GM23338 (cell line): Measurements from ENCODE around the gene NTM. TPM values are rescaled to one million over a fixed set of nuclear protein-coding genes. Genes with fewer than 3 reads are reported as not detected.

ENCODE experiments used
- ATAC-seq: fragments of 200-7000 bp; cut with Tn5 transposase; 3 replicates; pipeline ENCODE4 v1.9.1; 2020
- DNase-seq: peaks from one replicate; pipeline ENCODE4 v3.0.0-alpha.2; 2015; ENCODE audit warnings: low spot score
- H2AFZ ChIP-seq: fragments of 200-600 bp; sonication (generic); 2 replicates; pipeline ENCODE4 v1.8.0; 2016; ENCODE audit warnings: antibody characterized with exemption, mild to moderate bottlenecking, moderate library complexity
- H3F3A ChIP-seq: fragments of 200-600 bp; sonication (generic); replicated peaks from 2 replicates; pipeline ENCODE4 v1.8.0; 2017; ENCODE audit warnings: antibody characterized with exemption, mixed run types, low read depth
- H3K27ac ChIP-seq: fragments of 200-600 bp; sonication (generic); 2 replicates; pipeline ENCODE4 v1.6.1; 2016; ENCODE audit warnings: low read depth
- H3K27me3 ChIP-seq: fragments of 200-600 bp; sonication (generic); 2 replicates; pipeline ENCODE4 v1.8.0; 2016; ENCODE audit warnings: mild to moderate bottlenecking, mixed run types, moderate library complexity; ENCODE audit not compliant: insufficient read depth
- H3K36me3 ChIP-seq: fragments of 200-600 bp; sonication (generic); 2 replicates; pipeline ENCODE4 v1.8.0; 2016; ENCODE audit warnings: mild to moderate bottlenecking; ENCODE audit not compliant: insufficient read depth
- H3K4me1 ChIP-seq: fragments of 200-600 bp; sonication (generic); 2 replicates; pipeline ENCODE4 v1.8.0; 2016; ENCODE audit warnings: mild to moderate bottlenecking, moderate library complexity; ENCODE audit not compliant: insufficient read depth
- H3K4me2 ChIP-seq: fragments of 200-600 bp; sonication (generic); 2 replicates; pipeline ENCODE4 v1.7.1; 2017; ENCODE audit warnings: mixed run types
- H3K4me3 ChIP-seq: fragments of 200-600 bp; sonication (generic); 2 replicates; pipeline ENCODE4 v1.6.1; 2016; ENCODE audit warnings: mixed run types
- H3K79me2 ChIP-seq: fragments of 200-600 bp; sonication (generic); replicated peaks from 2 replicates; pipeline ENCODE4 v1.8.0; 2017; ENCODE audit warnings: mild to moderate bottlenecking; ENCODE audit not compliant: insufficient read depth
- H3K9me2 ChIP-seq: fragments of 200-600 bp; sonication (generic); 2 replicates; pipeline ENCODE4 v1.8.0; 2017; ENCODE audit not compliant: insufficient read depth
- H4K20me1 ChIP-seq: fragments of 200-600 bp; sonication (generic); replicated peaks from 2 replicates; pipeline ENCODE4 v1.8.0; 2017; ENCODE audit warnings: mild to moderate bottlenecking; ENCODE audit not compliant: insufficient read depth
- H3K27ac Mint-ChIP-seq: 2 replicates; pipeline ENCODE4 v1.8.0; 2020; ENCODE audit warnings: inconsistent platforms, mild to moderate bottlenecking, moderate library complexity, mixed read lengths
- H3K27me3 Mint-ChIP-seq: 3 replicates; pipeline ENCODE4 v1.8.0; 2022; ENCODE audit warnings: low read depth, mild to moderate bottlenecking, moderate library complexity, mixed read lengths, inconsistent platforms; ENCODE audit not compliant: insufficient read depth, poor library complexity
- H3K36me3 Mint-ChIP-seq: 3 replicates; pipeline ENCODE4 v1.8.0; 2021; ENCODE audit warnings: low read depth, mild to moderate bottlenecking, inconsistent platforms, moderate library complexity, mixed read lengths
- H3K4me1 Mint-ChIP-seq: 3 replicates; pipeline ENCODE4 v1.8.0; 2020; ENCODE audit warnings: mild to moderate bottlenecking, inconsistent platforms, mixed read lengths
- H3K4me3 Mint-ChIP-seq: 3 replicates; pipeline ENCODE4 v1.8.0; 2021; ENCODE audit warnings: moderate library complexity, mild to moderate bottlenecking, inconsistent platforms, mixed read lengths
- H3K9me3 Mint-ChIP-seq: 3 replicates; pipeline ENCODE4 v1.8.0; 2020; ENCODE audit warnings: moderate library complexity, mild to moderate bottlenecking, inconsistent platforms, mixed read lengths
- CREB1 ChIP-seq: fragments of 250-450 bp; sonication (Bioruptor Pico); IDR thresholded peaks from 2 replicates; pipeline ENCODE4 v1.5.0; 2020; ENCODE audit warnings: low read depth, mild to moderate bottlenecking, moderate library complexity
- EZH2 ChIP-seq: fragments of 200-600 bp; sonication (generic); IDR thresholded peaks from one replicate; pipeline ENCODE4 v1.8.0; 2017; ENCODE audit warnings: antibody characterized with exemption, mild to moderate bottlenecking, low read depth; ENCODE audit not compliant: unreplicated experiment
- EZH2phosphoT487 ChIP-seq: fragments of 200-600 bp; sonication (generic); IDR thresholded peaks from one replicate; pipeline ENCODE4 v1.8.1; 2018; ENCODE audit warnings: antibody characterized with exemption; ENCODE audit not compliant: unreplicated experiment
- JUNB ChIP-seq: IDR thresholded peaks from one replicate; pipeline ENCODE4 v1.6.1; 2016; ENCODE audit warnings: antibody characterized with exemption; ENCODE audit not compliant: unreplicated experiment
- NANOG ChIP-seq: IDR thresholded peaks from 2 replicates; pipeline ENCODE4 v1.6.1; 2016; ENCODE audit warnings: antibody characterized with exemption, borderline replicate concordance
- POLR2AphosphoS5 ChIP-seq: IDR thresholded peaks from 2 replicates; pipeline ENCODE4 v1.6.1; 2016; ENCODE audit warnings: antibody characterized with exemption, low read depth
- STAT1 ChIP-seq: IDR thresholded peaks from one replicate; pipeline ENCODE4 v1.6.1; 2016; ENCODE audit warnings: antibody characterized with exemption; ENCODE audit not compliant: unreplicated experiment
- ZNF114 ChIP-seq: fragments of 250-450 bp; sonication (Bioruptor Pico); IDR thresholded peaks from 2 replicates; pipeline ENCODE4 v1.5.0; 2020; ENCODE audit warnings: mild to moderate bottlenecking, moderate library complexity
- ZNF331 ChIP-seq: fragments of 250-450 bp; sonication (Bioruptor Pico); IDR thresholded peaks from 2 replicates; pipeline ENCODE4 v1.5.0; 2020; ENCODE audit warnings: low read depth, mild to moderate bottlenecking, moderate library complexity
- polyA plus RNA-seq: library from polyadenylated mRNA; unstranded; fragments of >200 nt; fragmentation: Nextera tagmentation; extraction: Ambion mirVana; gene quantifications from 2 replicates; pipeline ENCODE4 v1.2.1, GENCODE V29; 2016
- total RNA-seq: library from RNA; depleted of rRNA; stranded (reverse); fragments of >200 nt; shearing (Covaris generic); gene quantifications from 2 replicates; pipeline ENCODE4 v1.2.3, GENCODE V29; 2014
- TF ChIP-seq, protein P1 (sequence below): IDR thresholded peaks from 2 replicates; pipeline ENCODE4 v1.6.1; 2016; ENCODE audit warnings: antibody characterized with exemption
- TF ChIP-seq, protein P2 (sequence below): IDR thresholded peaks from one replicate; pipeline ENCODE4 v1.6.1; 2018; ENCODE audit warnings: antibody characterized with exemption; ENCODE audit not compliant: unreplicated experiment

Gene NTM
- total and polyA plus RNA-seq, 2 experiments from 2014 or later, result 10.6 to 14.6 TPM

DNA sequence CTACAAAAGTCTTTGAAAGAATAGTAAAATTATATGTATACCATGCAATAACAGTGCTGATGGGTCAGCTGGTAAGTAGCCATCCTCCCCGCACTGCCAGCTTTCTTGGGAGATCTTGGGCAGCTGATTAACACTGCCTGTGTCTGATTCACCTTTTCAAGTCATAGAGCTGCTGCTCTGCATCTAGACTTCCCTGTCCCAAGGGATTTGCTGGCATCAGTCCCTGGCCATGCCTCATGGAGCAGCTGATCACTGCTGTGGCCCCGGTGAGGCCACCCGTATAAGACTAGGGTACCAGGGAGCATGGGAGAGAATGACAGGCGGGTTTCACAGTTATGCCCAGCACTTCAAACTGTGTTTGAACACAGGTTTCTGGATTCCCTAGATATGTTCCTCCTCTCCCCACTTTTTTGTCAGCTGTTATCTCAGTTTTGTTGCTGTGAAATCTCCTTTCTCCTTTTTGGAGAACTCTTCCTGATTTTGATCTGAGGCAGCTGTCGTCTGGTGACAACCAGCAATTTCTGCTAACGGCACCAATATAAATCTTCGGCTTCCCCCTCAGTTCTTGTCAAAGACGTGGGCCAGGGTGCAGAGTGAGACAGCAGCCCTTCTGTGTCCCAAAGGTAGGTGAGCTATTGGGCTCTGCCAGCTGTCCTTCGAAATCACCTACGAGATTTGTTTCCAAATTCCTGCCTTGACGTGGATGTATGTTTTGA is 438.9 kb downstream of the NTM start:
- Mint-ChIP-seq H3K9me3 (no peaks in the 10 kb centered on the region), H3K4me3 (no peak overlapping the region), H3K36me3 (no peaks in the 10 kb centered on the region), H3K4me1 (peaks cover 9% of the 10 kb centered on the region), H3K27ac (no peak overlapping the region), H3K27me3 (no peaks in the 10 kb centered on the region)
- no peak overlapping the region for H3K27ac ChIP-seq
- ATAC-seq (no peak), DNase-seq (no peak)
- H4K20me1 ChIP-seq, result no peaks in the 10 kb centered on the region
- H3F3A ChIP-seq, result no peaks in the 10 kb centered on the region
- no peak for TF ChIP-seq NANOG
- H3K36me3 ChIP-seq, result no peaks in the 10 kb centered on the region
- H2AFZ ChIP-seq, result no peak overlapping the region
- no peak overlapping the region for H3K4me2 ChIP-seq
- peaks cover 12% of the 10 kb centered on the region; the same call in 1 of the 2 replicates for H3K4me1 ChIP-seq
- H3K4me3 ChIP-seq, result no peak overlapping the region
- H3K79me2 ChIP-seq, result no peaks in the 10 kb centered on the region
- H3K9me2 ChIP-seq, result no peaks in the 10 kb centered on the region; the same call in 1 of the 2 replicates
- no peaks in the 10 kb centered on the region for H3K27me3 ChIP-seq

DNA sequence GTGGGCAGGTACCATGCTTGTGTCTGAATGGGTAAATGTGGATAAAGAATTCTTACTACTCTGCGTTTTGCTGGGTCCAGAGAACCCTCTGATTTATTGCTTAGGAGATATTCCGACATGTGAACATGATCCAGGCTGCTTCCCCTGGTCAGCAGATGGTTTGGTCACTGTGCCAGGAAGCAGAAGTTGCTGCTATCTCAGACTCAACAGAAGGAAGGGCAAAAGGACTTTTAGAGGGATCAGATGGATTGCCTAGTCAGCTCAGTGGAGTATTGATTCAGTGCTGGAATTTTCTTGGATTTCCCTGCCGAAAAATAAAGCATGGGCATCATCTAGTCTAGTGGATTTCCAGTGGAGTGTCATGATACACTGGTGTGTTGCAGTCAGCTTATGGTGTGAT is 440.1 kb downstream of the NTM start:
- Mint-ChIP-seq H3K4me3 (no peak overlapping the region), H3K4me1 (peaks cover 16% of the 10 kb centered on the region), H3K36me3 (no peaks in the 10 kb centered on the region), H3K27ac (no peak overlapping the region), H3K27me3 (peaks cover 2% of the 10 kb centered on the region), H3K9me3 (no peaks in the 10 kb centered on the region)
- no peaks in the 10 kb centered on the region; the same call in 1 of the 2 replicates for H3K9me2 ChIP-seq
- ATAC-seq (no peak), DNase-seq (no peak)
- H3K27me3 ChIP-seq, result no peaks in the 10 kb centered on the region
- H3K4me1 ChIP-seq, result peaks cover 22% of the 10 kb centered on the region
- no peaks in the 10 kb centered on the region for H3F3A ChIP-seq
- no peaks in the 10 kb centered on the region for H3K36me3 ChIP-seq
- no peaks in the 10 kb centered on the region for H3K79me2 ChIP-seq
- no peaks in the 10 kb centered on the region for H4K20me1 ChIP-seq
- no peak overlapping the region for H3K4me2 ChIP-seq
- no peak overlapping the region for H3K27ac ChIP-seq
- H3K4me3 ChIP-seq, result no peak overlapping the region
- H2AFZ ChIP-seq, result no peak overlapping the region
- TF ChIP-seq POLR2AphosphoS5 (no peak), JUNB (no peak), NANOG (no peak), CREB1 (CRISPR knock-in tag) (no peak), STAT1 (no peak), ZNF114 (no peak), EZH2phosphoT487 (no peak), EZH2 (no peak), ZNF331 (CRISPR knock-in tag) (no peak)
- TF ChIP-seq, protein P1, sequence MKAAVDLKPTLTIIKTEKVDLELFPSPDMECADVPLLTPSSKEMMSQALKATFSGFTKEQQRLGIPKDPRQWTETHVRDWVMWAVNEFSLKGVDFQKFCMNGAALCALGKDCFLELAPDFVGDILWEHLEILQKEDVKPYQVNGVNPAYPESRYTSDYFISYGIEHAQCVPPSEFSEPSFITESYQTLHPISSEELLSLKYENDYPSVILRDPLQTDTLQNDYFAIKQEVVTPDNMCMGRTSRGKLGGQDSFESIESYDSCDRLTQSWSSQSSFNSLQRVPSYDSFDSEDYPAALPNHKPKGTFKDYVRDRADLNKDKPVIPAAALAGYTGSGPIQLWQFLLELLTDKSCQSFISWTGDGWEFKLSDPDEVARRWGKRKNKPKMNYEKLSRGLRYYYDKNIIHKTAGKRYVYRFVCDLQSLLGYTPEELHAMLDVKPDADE, result no peak
- TF ChIP-seq, protein P2, sequence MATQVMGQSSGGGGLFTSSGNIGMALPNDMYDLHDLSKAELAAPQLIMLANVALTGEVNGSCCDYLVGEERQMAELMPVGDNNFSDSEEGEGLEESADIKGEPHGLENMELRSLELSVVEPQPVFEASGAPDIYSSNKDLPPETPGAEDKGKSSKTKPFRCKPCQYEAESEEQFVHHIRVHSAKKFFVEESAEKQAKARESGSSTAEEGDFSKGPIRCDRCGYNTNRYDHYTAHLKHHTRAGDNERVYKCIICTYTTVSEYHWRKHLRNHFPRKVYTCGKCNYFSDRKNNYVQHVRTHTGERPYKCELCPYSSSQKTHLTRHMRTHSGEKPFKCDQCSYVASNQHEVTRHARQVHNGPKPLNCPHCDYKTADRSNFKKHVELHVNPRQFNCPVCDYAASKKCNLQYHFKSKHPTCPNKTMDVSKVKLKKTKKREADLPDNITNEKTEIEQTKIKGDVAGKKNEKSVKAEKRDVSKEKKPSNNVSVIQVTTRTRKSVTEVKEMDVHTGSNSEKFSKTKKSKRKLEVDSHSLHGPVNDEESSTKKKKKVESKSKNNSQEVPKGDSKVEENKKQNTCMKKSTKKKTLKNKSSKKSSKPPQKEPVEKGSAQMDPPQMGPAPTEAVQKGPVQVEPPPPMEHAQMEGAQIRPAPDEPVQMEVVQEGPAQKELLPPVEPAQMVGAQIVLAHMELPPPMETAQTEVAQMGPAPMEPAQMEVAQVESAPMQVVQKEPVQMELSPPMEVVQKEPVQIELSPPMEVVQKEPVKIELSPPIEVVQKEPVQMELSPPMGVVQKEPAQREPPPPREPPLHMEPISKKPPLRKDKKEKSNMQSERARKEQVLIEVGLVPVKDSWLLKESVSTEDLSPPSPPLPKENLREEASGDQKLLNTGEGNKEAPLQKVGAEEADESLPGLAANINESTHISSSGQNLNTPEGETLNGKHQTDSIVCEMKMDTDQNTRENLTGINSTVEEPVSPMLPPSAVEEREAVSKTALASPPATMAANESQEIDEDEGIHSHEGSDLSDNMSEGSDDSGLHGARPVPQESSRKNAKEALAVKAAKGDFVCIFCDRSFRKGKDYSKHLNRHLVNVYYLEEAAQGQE, result no peak
